CD4-positive, alpha-beta memory T cell (primary cell): ENCODE results near the gene SLC9A6. TPM values are rescaled to one million over a fixed set of nuclear protein-coding genes. Genes with fewer than 3 reads are reported as not detected.
A peak's percentile ranks its signal among the peaks of the same experiment; 100 is the strongest.

Experiments
- CTCF ChIA-PET: fragments of 350-600 bp; sonication (Branson Sonifier 250); formaldehyde crosslinking; loops from one replicate; lab custom pipeline; 2021; ENCODE audit warnings: inconsistent platforms; ENCODE audit not compliant: partially characterized antibody; lab: Charles Lee
- POLR2A ChIA-PET: fragments of 350-600 bp; sonication (Branson Sonifier 250); formaldehyde crosslinking; loops from one replicate; lab custom pipeline; 2021; ENCODE audit not compliant: partially characterized antibody; lab: Charles Lee
- DNase-seq, 5 donors: peaks; one replicate each; pipeline versions ENCODE4 v3.0.0 to v3.0.0-alpha.2; 2020 to 2022; ENCODE audit warnings: mixed read lengths in 1 of 5
- H3K27ac ChIP-seq: one replicate; pipeline ENCODE4 v1.7.0; 2013; ENCODE audit warnings: low read depth, low read length
- H3K27me3 ChIP-seq: 2 replicates; pipeline ENCODE4 v1.7.0; 2013; ENCODE audit warnings: mild to moderate bottlenecking, low read length, moderate library complexity; ENCODE audit not compliant: insufficient read depth
- H3K36me3 ChIP-seq: 2 replicates; pipeline ENCODE4 v1.7.0; 2013; ENCODE audit warnings: mild to moderate bottlenecking, low read length, moderate library complexity; ENCODE audit not compliant: insufficient read depth
- H3K4me1 ChIP-seq: 2 replicates; pipeline ENCODE4 v1.7.0; 2013; ENCODE audit warnings: mild to moderate bottlenecking, low read length, moderate library complexity; ENCODE audit not compliant: insufficient read depth
- H3K4me3 ChIP-seq, 2 donors: one replicate each; pipeline ENCODE4 v1.7.0; 2013; ENCODE audit warnings: low read length in 2 of 2, mild to moderate bottlenecking in 1 of 2
- H3K9me3 ChIP-seq, 2 donors: one replicate each; pipeline ENCODE4 v1.7.0; 2013; ENCODE audit warnings: low read length in 2 of 2, control low read depth in 1 of 2; ENCODE audit not compliant: control insufficient read depth in 1 of 2
- H3K27ac Mint-ChIP-seq, 7 donors: one replicate each; pipeline ENCODE4 v1.8.0; 2020 to 2021; ENCODE audit warnings: mixed read lengths in 7 of 7, mild to moderate bottlenecking in 6 of 7, inconsistent platforms in 3 of 7, moderate library complexity in 3 of 7
- H3K27me3 Mint-ChIP-seq, 2 donors: one replicate each; pipeline ENCODE4 v1.8.0; 2020 to 2021; ENCODE audit warnings: mixed read lengths in 2 of 2
- H3K36me3 Mint-ChIP-seq, 2 donors: one replicate each; pipeline ENCODE4 v1.8.0; 2020 to 2021; ENCODE audit warnings: mixed read lengths in 2 of 2, inconsistent platforms in 1 of 2, mild to moderate bottlenecking in 1 of 2
- H3K4me1 Mint-ChIP-seq, 4 donors: one replicate each; pipeline ENCODE4 v1.8.0; 2020 to 2021; ENCODE audit warnings: mixed read lengths in 4 of 4, mild to moderate bottlenecking in 1 of 4
- H3K4me3 Mint-ChIP-seq, 8 donors: one replicate each; pipeline ENCODE4 v1.8.0; 2020 to 2021; ENCODE audit warnings: mixed read lengths in 8 of 8, mild to moderate bottlenecking in 7 of 8, moderate library complexity in 6 of 8, inconsistent platforms in 3 of 8
- H3K9me3 Mint-ChIP-seq, 8 donors: one replicate each; pipeline ENCODE4 v1.8.0; 2020 to 2021; ENCODE audit warnings: mixed read lengths in 8 of 8, mild to moderate bottlenecking in 5 of 8, inconsistent platforms in 3 of 8, moderate library complexity in 1 of 8
- intact Hi-C: fragments of 100-400 bp; cut with micrococcal nuclease; formaldehyde crosslinking; loops from one replicate; pipeline ENCODE4 v1.15.1; 2023
- polyA plus RNA-seq, 2 donors: library from polyadenylated mRNA; unstranded; fragments of 300-500 nt; fragmentation: Illumina TruSeq; gene quantifications; one replicate each; pipeline ENCODE4 v1.2.3, GENCODE V29; 2021
- total RNA-seq, 2 experiments: library from RNA; stranded (reverse); gene quantifications; one replicate each; pipeline ENCODE4 v1.2.3, GENCODE V29; 2021

Gene SLC9A6
- total and polyA plus RNA-seq, 4 experiments from 2014 or later = 20.5 to 30.1 (median 22.5) TPM

GRCh38 chrX:136025091-136025490, 39.9 kb downstream of the SLC9A6 start:
- Mint-ChIP-seq H3K27me3 (no peaks in the 10 kb centered on the region), H3K4me3 (no peak overlapping the region), H3K9me3 (no peaks in the 10 kb centered on the region), H3K4me1 (peaks cover 0 to 3% (median 0%) of the 10 kb centered on the region in 4 donors), H3K27ac (peak overlapping the region in 1 of 7 donors; percentile 70), H3K36me3 (peaks cover under 1 to 35% of the 10 kb centered on the region in 2 donors)
- intact Hi-C loops = no loop called here
- H3K36me3 ChIP-seq = no peaks in the 10 kb centered on the region
- ChIA-PET CTCF (interaction anchor here (1.2 to 1.6 kb wide), 2 partner anchors 138 to 243 kb away, joined by 4 read pairs; no protein-coding TSS in a partner anchor), POLR2A (no interaction called here)
- no peak overlapping the region for H3K27ac ChIP-seq
- DNase-seq = no peak
- no peaks in the 10 kb centered on the region for H3K27me3 ChIP-seq
- no peak overlapping the region for H3K4me3 ChIP-seq
- H3K4me1 ChIP-seq = no peaks in the 10 kb centered on the region
- no peaks in the 10 kb centered on the region for H3K9me3 ChIP-seq

GRCh38 chrX:136028383-136028984, 43.2 kb downstream of the SLC9A6 start:
- H3K4me1 Mint-ChIP-seq = peaks cover 0 to 5% (median 0%) of the 10 kb centered on the region in 4 donors
- DNase-seq = peak in 4 of 5 donors; percentile 44 to 52 (median 50)
- POLR2A ChIA-PET = interaction anchor here (0.8 to 1.6 kb wide), 5 partner anchors 35 to 666 kb away, joined by 3 to 9 read pairs (median 4); no protein-coding TSS in a partner anchor

GRCh38 chrX:136029766-136030165, 44.5 kb downstream of the SLC9A6 start:
- peaks cover 6% of the 10 kb centered on the region for H3K36me3 ChIP-seq
- intact Hi-C loops = loop anchor here (2.0 kb wide), 1 partner anchor 895 kb away; no protein-coding TSS in a partner anchor
- H3K27ac Mint-ChIP-seq = no peak overlapping the region
- H3K4me1 ChIP-seq = no peaks in the 10 kb centered on the region
- peaks cover 7 to 38% of the 10 kb centered on the region in 2 donors for H3K36me3 Mint-ChIP-seq
- H3K4me3 Mint-ChIP-seq = no peak overlapping the region
- H3K9me3 ChIP-seq = no peaks in the 10 kb centered on the region
- CTCF ChIA-PET = interaction anchor here (0.9 to 5.1 kb wide), 6 partner anchors 27 to 238 kb away, joined by 3 to 75 read pairs (median 30); no protein-coding TSS in a partner anchor
- H3K27me3 ChIP-seq = no peaks in the 10 kb centered on the region
- H3K4me1 Mint-ChIP-seq = peaks cover 0 to 5% (median 0%) of the 10 kb centered on the region in 4 donors
- POLR2A ChIA-PET = no interaction called here
- H3K27me3 Mint-ChIP-seq = no peaks in the 10 kb centered on the region
- H3K9me3 Mint-ChIP-seq = peaks cover 0 to 2% (median 0%) of the 10 kb centered on the region in 8 donors
- no peak overlapping the region for H3K4me3 ChIP-seq
- no peak for DNase-seq
- H3K27ac ChIP-seq = no peak overlapping the region

More at GRCh38 chrX:136028383-136028984, 43.2 kb downstream of the SLC9A6 start:
- H3K36me3 ChIP-seq = peaks cover 6% of the 10 kb centered on the region
- Mint-ChIP-seq H3K9me3 (peaks cover 0 to 2% (median 0%) of the 10 kb centered on the region in 8 donors), H3K27ac (peak overlapping the region in 1 of 7 donors; percentile 14), H3K27me3 (no peaks in the 10 kb centered on the region), H3K4me3 (no peak overlapping the region), H3K36me3 (peaks cover 5 to 35% of the 10 kb centered on the region in 2 donors)
- no peak overlapping the region for H3K4me3 ChIP-seq
- H3K4me1 ChIP-seq = no peaks in the 10 kb centered on the region
- CTCF ChIA-PET = interaction anchor here (0.7 to 5.1 kb wide), 30 partner anchors 12 to 1024 kb away, joined by 3 to 75 read pairs (median 4); no protein-coding TSS in a partner anchor
- H3K27ac ChIP-seq = no peak overlapping the region
- H3K27me3 ChIP-seq = no peaks in the 10 kb centered on the region
- intact Hi-C loops = loop anchor here (1.0 to 2.0 kb wide), 5 partner anchors 135 to 896 kb away; no protein-coding TSS in a partner anchor
- no peaks in the 10 kb centered on the region for H3K9me3 ChIP-seq

DNA sequence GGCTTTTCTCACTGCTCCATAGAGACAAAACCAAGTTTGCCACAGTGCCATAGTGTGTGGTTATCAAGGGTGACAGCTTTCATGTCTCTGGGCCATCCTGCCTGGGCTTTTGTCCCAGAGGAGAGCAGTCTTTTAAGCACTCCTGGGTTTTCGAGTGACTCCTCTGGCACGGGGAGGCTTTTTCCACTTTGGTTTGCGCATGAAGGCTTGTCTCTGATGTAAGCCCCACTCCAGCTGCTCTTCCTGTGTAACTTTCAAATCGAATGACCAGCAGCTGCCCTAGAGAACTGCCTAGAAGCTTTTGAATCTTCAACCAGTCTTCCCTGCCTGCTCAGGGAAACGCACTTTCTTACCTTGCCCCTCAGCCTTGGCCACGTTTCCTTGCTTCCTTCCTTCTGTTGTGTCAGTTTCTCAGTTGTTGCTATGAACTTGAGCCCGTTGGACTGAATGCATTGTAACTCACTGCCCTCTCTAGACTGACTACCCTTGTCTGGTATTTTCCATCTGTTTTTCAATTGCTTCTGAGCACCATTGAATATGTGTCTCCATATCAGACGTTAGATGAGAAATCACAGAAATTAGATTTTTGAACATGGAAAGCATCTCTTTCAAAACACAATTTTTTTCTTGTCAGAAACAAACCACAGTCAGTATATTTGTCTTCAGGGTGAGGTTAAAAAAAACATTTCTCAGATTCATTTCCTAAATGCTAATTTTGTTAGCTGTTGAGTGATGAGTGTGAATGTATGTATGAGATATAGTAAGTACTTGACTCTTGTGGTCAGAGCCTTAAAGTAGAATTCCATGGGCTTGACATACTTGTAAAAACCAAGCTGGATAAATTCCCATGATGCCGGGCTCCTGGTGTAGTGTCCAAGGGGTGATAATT, 45.3 kb downstream of the SLC9A6 start:
- peaks cover 0 to 5% (median 0%) of the 10 kb centered on the region in 4 donors for H3K4me1 Mint-ChIP-seq

GRCh38 chrX:136031626-136032025, 46.4 kb downstream of the SLC9A6 start:
- CTCF ChIA-PET = interaction anchor here (5.1 kb wide), 1 partner anchor 131 kb away, joined by 75 read pairs; no protein-coding TSS in a partner anchor
- H3K36me3 Mint-ChIP-seq = peaks cover 7 to 35% of the 10 kb centered on the region in 2 donors
- POLR2A ChIA-PET = no interaction called here
- Histone ChIP-seq H3K36me3 (peaks cover 6% of the 10 kb centered on the region), H3K4me1 (no peaks in the 10 kb centered on the region), H3K4me3 (no peak overlapping the region), H3K27ac (no peak overlapping the region), H3K27me3 (no peaks in the 10 kb centered on the region), H3K9me3 (no peaks in the 10 kb centered on the region)
- H3K9me3 Mint-ChIP-seq = peaks cover 0 to 2% (median 0%) of the 10 kb centered on the region in 8 donors
- no peaks in the 10 kb centered on the region for H3K27me3 Mint-ChIP-seq
- H3K4me3 Mint-ChIP-seq = no peak overlapping the region
- H3K4me1 Mint-ChIP-seq = peaks cover 0 to 5% (median 0%) of the 10 kb centered on the region in 4 donors
- no peak for DNase-seq
- H3K27ac Mint-ChIP-seq = no peak overlapping the region
- intact Hi-C loops = no loop called here

More for the DNA sequence above, 45.3 kb downstream of the SLC9A6 start:
- DNase-seq = no peak
- Histone ChIP-seq H3K27ac (no peak overlapping the region), H3K27me3 (no peaks in the 10 kb centered on the region), H3K36me3 (peaks cover 6% of the 10 kb centered on the region), H3K4me1 (no peaks in the 10 kb centered on the region), H3K4me3 (no peak overlapping the region), H3K9me3 (no peaks in the 10 kb centered on the region)
- intact Hi-C loops = no loop called here
- Mint-ChIP-seq H3K4me3 (no peak overlapping the region), H3K27me3 (no peaks in the 10 kb centered on the region), H3K9me3 (peaks cover 0 to 2% (median 0%) of the 10 kb centered on the region in 8 donors), H3K27ac (no peak overlapping the region), H3K36me3 (peaks cover 7 to 38% of the 10 kb centered on the region in 2 donors)
- ChIA-PET CTCF (interaction anchor here (0.9 to 5.1 kb wide), 5 partner anchors 26 to 238 kb away, joined by 3 to 75 read pairs (median 53); no protein-coding TSS in a partner anchor), POLR2A (no interaction called here)

- no peaks in the 10 kb centered on the region for H3K27me3 ChIP-seq
- Mint-ChIP-seq H3K27ac (no peak overlapping the region), H3K4me1 (peaks cover 0 to 5% (median 0%) of the 10 kb centered on the region in 4 donors), H3K9me3 (peaks cover 0 to 2% (median 0%) of the 10 kb centered on the region in 8 donors), H3K27me3 (no peaks in the 10 kb centered on the region), H3K4me3 (no peak overlapping the region), H3K36me3 (peaks cover 7 to 32% of the 10 kb centered on the region in 2 donors)
- no peak for DNase-seq
- no peak overlapping the region for H3K27ac ChIP-seq
- no peak overlapping the region for H3K4me3 ChIP-seq
- POLR2A ChIA-PET = no interaction called here
- no peaks in the 10 kb centered on the region for H3K4me1 ChIP-seq
- intact Hi-C loops = no loop called here
- CTCF ChIA-PET = interaction anchor here (0.9 kb wide), 1 partner anchor 10 kb away, joined by 3 read pairs; no protein-coding TSS in a partner anchor
- H3K36me3 ChIP-seq = peaks cover 6% of the 10 kb centered on the region
- no peaks in the 10 kb centered on the region for H3K9me3 ChIP-seq
Measured at GRCh38 chrX:136032370-136032769, 47.1 kb downstream of the SLC9A6 start.
